Left kidney (tissue), 2 donors: ENCODE results near the gene UBALD1. TPM values are rescaled to one million over a fixed set of nuclear protein-coding genes. Genes with fewer than 3 reads are reported as not detected.

Experiments used
- DNase-seq: peaks from one replicate; pipeline ENCODE4 v3.0.0-alpha.2; 2013
- polyA plus RNA-seq: library from polyadenylated mRNA; unstranded; fragments of 120-200 nt; gene quantifications from one replicate; pipeline ENCODE4 v1.2.1, GENCODE V29; 2013; ENCODE audit not compliant: insufficient read length

UBALD1 gene
- polyA plus RNA-seq, 1 donor: 13.3 TPM

DNA sequence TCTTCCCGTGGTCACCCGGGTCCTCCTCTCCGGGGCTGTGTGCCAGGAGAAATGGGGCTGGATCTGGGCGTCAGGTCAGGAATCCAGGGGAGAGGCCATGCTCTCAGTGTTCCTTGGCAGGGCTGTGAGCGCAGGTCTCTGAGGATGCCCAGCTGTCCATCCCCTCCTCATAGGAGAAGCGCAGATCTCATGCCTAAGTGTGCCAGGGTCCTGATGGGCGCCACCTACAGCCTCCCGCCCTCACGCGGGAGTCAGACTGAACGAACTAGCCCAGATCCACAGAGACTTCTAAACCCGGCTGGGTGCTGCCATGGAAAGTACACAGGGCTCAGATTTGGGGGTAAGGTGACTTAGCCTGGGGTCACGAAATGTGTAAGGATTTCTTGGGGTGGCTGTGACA, 34.2 kb upstream of the UBALD1 start:
- DNase-seq: no peak

DNA sequence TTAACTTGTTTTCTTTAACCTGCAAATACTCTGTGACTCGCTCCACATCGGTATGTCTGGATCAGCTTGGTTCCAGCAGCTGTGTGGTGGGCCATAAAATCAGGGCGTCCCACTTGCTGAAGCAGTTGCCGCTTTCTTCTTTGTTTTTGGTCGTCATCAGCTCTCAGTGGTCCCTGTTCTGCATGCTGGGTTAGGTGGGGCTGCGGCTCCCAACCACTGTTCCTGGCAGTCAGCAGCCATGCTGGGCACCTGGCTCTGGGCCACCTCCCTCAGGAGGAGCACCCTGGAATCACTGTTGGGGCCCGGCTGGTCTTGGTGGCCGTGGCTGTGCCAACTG, 32.9 kb upstream of the UBALD1 start:
- DNase-seq: no peak

DNA sequence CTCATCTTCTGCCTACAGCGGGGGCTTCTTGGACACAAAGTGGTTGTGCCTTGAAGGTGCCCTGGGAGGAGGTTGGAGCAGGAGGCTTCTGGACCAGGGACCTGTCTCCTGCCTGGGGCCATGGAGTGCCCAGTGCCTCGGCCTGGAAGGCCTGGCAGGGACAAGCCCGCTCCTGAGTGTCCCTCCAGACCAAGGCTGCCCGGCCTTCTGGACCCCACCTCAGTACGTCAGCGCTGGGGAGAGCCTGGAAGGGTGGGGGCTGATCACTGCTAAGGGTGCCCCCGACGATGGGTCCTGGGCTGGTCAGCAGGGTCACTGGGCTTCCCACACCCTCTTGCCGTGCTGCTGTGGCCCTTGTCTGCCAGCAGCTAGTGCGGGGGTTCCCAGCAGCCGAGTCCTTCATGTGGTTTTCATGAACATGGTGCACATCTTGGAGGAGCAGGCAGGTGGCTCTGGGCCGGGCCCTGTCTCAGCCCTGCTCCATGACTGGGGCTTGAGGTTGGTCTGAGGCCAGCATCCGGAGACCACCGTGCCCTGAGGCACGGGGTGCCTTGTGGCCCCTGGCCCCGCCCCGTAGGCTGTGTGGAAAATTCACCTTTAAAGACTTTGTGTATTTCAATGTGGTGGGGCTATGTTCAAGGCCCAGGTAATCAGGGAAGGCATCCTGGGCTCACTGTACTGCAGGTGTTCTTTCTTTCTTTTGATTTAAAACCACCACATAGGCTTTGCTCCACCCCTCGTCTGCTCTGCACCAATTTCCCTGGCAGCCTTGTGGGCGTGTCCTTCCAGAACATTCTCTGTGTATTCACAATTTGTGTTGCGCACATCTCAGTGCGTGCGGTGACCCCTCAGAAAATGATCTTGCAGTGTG, 32.3 kb upstream of the UBALD1 start:
- no peak for DNase-seq

DNA sequence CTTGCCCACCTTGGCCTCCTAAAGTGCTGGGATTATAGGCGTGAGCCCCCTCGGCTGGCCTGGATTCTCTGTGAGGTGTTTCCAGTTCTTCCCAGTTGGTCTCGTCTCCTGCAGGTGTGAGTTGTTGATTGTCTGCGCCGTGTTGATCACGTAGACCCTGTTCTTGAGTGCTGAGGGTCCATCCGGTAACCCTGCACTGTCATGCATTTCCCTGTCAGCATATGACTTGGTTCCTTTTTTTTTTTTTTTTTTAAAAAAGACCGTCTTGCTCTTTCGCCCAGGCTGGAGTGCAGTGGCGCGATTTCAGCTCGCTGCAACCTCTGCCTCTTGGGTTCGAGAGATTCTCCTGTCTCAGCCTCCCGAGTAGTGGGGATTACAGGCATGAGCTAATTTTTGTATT, 27.2 kb upstream of the UBALD1 start:
- DNase-seq: no peak

DNA sequence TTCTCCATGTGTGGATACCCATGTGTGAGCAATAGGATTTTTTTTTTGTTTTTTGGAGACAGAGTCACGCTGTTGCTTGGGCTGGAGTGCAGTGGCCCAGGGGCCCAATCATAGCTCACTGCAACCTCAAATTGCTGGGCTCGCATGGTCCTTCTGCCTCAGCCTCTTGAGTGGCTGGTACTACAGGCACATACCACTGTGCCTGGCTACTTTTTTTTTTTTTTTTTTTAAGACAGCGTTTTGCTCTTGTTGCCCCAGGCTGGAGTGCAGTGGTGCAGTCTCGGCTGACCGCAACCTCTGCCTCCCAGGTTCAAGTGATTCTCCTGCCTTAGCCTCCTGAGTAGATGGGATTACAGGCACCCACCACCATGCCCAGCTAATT, 26.6 kb upstream of the UBALD1 start:
- no peak for DNase-seq

DNA sequence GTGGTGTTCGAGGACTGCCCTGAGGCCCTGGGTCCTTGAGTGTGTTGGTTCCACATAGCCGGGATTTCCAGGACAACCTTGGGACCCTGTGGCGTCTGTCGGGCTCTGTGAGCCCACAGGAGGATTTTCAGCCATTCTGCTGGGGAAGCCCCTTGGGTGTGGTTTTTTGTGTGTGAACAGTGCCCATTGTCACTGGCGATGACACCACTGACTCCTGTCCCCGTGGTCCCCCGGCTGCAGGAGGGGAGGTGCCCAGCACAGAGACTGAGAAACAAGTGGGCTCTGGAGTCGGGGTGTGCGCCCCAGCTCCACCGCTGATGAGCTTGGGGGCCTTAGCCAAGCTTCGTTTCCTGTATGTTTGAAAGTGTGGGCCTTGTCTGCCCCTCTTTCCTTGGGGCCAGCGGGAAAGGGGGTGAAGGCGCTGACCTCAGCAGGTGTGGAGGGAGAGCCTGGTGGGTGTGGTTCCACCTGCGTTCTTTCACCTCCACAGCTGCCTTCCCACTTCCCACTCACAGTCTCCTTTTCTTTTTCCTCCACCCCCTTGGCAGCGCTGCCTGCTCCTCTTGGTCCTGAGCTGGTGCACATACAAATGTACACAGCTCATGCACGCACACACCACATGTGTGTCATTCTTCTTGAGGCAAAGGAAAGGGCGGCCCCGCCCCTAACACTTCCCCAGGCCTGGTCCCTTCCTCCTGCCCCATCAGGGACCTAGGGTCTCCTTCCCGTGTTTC, 26.1 kb upstream of the UBALD1 start:
- no peak for DNase-seq

DNA sequence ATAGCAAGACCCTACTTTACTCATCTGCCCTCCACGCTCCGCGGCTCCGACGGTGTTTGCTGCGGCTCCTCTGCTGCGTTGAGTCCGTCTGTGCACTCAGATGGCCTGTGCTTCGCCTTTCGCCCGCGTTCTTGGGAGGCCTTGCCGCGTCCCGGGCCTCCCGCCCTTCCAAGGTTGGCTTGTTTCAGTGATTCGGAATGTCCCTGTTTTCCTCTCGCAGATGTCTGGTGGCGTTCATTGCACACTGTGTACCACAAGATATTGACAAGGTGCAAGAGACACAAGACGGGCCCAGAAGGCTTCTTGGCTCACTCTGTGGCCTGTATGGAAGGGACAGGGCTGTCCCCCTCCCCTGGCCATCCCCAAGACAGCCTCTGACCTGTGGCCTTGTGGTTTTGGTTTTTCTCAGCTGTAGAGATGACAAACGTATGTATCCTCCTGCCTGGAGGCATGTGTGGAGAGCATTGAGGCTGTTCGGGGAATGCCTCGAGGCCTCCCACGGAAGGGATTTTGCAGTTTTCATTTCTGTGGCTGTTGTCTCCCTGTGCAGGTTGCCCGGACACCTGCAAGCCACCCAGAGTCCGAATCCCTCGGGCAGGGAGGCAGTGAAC, 25.3 kb upstream of the UBALD1 start:
- DNase-seq: no peak

DNA sequence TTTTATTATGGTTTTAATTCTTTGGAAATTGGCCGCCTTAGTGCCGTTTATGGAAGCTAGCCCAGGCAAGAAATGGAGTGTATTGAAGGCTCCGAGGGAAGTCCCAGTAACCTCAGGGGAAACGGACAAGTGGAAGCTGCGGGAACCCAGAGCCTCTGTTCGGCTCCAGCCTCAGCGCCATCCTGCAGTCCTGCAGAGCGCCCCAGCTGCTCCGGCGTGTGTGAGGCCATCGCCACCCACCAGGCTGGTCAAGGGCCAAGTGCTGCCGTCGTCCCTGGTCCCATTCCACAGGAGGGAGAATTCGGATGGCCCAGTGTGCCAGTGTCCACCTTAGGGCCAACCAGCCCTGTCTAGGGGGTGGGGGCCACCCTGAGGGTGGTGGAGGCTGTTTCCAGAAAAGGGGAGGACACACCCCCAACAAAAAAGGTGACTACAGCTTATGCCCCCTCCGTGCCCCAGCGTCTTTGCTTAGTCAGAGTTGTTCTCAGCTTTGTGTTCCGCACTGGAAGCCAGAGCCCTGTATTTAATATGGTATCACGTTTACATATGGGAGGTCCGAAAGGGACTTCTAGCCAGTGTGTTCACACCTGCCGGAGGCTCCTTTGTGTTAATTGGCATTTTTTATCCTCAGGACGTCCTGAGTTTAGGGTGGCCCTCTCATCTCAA, 22.9 kb upstream of the UBALD1 start:
- no peak for DNase-seq

DNA sequence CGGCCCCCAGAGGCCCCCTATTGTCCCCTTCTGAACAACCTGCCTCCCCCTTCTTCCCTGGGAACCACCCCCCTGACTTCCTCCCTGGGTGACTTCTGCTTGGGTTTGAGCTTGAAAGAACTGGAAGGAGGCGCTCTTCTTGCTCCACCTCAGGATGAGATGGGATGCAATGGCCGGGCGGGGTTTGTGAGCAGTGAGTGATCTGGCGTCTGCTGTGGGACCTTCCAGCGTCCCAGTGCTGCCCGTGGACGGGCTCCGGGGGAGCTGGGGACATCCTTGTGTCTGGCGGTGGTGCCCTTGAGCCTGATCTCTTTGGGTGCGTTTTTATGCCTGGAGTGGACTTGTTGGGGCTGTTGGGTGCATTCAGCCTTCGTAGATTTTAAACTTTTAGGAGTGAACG, 21.5 kb upstream of the UBALD1 start:
- no peak for DNase-seq

DNA sequence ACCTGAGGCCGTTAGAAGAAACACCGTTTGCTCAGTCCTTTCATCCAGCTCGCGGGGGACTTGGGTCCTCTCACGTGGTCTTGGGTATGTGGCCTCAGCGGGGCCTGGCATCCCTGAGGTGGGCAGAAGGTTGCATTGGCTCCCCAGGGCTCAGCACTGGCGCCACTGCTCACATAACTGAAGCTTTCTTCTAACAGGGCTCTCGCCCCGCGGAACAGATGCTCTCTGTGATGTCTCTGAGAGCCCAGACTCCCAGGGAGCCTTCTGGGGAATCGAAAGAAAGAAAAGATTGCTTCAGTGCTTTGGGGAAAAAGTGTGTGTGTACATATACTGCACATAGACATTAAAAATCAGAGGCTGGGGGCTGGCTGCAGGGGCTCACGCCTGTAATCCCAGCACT, 20.1 kb upstream of the UBALD1 start:
- DNase-seq: no peak

DNA sequence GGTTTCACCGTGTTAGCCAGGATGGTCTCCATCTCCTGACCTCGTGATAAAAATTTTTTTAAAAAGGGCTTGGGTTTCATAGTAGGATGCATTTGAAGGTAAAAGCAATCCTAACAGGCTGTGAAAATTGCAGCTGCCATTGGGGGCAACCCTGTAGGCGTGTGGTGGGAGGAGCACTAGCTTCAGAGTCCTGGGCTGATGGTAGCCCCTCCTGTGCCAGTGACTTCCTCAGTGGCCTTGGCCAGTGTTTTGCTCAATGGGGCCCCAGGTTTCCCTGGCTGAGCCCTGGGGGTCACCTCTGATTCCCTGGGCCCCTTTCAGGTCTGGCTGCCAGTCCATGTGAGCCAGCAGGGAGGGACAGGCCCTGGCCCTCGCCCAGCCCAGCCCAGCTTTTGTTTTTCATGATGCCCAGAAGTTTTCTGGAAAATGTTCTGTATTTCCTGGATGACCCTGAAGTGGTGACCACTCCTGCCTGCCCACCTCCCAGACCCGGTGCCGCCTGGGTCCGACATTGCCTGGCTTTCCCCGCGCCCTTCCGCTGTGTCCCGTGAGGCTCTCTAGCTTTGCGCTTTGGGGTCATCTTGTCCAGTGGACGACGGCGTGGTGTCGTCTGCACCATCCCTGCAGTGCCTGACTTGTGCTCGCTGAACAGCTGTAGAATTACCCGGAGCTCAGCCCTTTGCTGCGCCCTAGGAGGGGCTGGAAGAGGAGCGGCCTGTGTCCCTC, 19.4 kb upstream of the UBALD1 start:
- DNase-seq: no peak

DNA sequence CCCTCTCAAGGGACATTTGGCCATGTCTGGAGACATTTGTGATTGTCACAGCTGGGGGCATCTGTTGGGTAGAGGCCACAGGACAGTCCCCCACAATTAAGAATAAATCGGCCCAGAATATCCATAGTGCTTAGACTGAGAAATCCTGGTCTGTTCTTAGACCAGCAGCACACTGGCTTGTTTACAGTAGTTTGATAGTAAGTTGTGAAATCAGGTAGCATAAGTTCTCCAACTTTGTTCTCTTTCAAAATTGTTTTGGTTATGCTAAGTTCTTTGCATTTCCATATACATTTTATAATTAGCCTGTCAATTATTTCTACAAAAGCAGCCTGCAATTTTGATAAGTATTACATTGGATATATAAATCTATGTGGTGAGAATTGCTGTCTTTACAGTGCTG, 16.8 kb upstream of the UBALD1 start:
- DNase-seq: no peak

DNA sequence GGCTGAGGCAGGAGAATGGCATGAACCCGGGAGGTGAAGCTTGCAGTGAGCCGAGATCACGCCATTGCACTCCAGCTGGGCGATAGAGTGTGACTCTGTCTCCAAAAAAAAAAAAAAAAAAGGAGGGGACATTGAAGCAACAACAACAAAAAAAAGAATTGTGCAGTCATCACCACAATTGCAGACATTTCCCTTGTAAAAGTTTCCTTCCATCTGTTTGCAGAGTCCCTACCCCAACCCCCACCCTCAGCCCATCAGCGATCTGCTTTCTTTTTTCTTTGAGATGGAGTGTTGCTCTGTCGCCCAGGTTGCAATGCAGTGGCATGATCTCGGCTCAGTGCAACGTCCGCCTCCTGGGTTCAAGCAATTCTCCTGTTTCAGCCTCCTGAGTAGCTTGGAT, 13.6 kb upstream of the UBALD1 start:
- DNase-seq: no peak

DNA sequence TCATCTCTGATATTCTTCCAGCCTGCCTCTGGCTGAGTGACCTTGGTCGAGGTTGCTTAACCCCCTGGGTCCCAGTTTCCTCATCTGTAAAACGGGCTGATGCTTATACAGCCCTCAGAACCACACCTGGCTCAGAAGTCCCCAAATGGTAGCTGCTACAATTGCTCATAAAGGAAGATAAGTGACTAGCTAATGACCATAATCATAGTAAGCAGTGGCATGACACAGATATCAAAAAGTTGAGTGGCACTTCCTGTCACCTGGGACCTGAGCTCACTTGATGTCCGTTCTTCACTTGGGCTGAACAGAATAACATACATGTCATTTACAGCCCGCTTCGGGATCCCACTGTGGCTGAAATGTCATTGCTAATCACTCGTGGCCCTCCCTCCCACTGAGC, 11.7 kb upstream of the UBALD1 start:
- DNase-seq: no peak

DNA sequence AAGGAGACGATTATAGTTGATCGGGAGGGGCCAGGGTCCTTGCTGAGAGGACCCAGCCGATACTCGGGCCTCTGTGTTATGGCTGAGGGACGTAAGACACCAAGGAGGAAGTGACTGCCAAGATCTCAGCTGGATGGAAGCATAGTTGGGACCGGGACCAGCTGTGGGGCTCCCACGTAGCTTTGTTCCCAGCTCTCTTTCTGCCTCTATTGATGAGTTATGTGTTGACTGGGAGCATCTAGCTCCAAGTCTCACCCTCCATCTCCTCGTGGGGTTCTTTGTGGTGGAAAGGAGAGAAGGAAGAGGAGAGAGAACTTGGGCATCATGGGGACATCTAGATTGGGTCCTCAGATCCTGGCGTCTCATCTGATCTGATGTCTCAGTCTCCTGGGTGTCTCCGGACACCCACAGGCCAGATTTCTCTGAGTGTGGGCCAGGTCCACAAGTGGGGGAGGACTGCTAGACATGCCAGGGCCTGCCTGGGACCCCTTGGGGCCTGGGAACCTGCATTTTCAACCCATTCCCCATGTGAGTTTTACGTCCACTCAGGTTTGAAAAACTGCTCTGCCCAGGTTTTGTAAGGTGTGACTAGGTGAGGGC, 11.0 kb upstream of the UBALD1 start:
- no peak for DNase-seq

DNA sequence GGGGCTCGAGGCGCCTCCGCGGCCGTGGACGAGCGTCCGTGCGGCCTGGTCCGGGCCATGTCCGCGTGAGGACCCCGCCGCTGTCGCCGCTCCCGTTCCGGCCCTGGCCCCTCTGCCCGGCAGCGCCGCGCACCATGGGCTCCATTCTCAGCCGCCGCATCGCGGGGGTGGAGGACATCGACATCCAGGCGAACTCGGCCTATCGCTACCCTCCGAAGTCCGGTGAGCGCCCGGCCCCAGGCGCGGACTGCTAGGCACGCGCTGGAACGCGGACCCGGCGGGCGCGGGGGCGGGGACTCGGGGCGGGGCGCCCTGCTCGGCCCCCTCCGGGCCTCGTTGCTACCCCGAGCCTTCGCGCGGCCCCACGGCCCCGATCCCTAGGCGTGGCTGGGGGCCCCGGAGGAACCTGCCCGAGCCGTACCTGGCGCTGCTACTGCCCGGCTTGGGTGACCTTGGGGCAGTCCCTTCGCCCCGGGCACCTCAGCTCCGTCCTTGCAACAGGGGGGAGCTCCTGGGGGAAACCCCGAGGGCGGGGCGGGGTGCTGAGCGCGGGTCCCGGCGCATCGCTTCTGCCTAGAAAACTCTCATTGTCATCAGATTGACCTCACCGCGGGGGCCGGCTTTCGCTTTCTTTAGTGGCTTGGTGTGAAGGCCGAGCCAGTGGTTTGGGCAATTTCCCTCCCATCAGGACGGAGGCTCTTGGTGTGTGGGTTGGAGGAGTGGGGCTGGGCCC, 10.3 kb upstream of the UBALD1 start:
- peak; percentile 43 for DNase-seq

DNA sequence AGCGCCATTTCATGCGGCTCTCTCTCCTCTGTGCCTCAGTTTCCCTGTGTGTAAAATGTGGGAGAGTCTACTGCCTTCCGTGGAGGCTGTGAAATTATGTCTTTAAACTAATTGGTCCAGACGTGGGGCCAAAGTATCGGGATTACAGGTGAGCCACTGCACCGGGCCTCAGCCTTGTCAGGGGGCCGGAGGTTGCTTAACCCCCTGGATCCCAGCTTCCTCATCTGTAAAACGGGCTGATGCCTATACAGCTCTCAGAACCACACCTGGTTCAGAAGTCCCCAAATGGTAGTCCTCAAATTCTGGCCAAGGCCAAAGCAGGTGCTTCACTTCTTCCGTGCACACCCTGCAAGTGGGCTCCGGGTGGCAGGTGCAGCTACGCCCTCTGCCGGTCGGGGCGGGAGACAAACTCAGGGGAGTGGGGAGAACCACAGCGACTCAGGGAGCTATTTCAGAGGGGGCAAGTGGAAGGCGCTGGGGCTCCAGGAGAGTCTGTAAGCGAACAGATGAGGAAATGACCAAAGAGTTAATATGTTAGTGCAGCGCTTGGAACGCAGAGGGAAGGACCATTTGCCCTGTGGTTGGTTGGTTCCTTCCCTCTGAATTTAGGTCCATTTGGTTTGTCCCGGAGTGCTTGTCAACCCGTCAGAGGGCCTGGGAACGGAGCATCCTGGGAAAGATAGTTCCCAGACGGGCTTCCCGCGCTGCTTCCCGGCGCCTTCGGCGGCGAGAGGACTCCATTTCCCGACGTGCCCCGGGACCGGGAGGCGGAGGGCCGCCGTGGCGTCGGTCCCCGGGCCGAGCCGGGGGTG, 9.5 kb upstream of the UBALD1 start, which contains the start of gene MGRN1:
MGRN1 (plus strand) TSS at position 812 of the 812 bp plus-strand sequence. CDS start 135 bp downstream, outside the sequence.
- DNase-seq: peak; percentile 97

DNA sequence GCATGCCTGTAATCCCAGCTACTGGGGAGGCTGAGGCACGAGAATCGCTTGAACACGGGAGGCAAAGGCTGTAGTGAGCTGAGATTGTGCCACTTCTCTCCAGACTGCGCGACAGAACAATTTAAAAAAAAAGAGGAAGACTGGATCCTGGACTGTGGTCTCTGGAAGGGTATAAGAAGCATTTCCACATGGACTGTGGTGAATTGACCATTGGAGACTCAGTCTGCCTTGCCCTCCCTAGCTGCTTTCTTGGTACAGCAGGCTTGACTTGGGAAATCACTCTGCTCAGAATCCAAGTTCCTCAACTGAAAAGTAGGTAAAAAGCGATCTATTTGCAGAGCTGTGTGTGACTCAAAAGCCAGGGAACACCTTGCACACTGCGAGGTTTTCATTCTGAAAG, 8.9 kb upstream of the UBALD1 start:
- DNase-seq: no peak

DNA sequence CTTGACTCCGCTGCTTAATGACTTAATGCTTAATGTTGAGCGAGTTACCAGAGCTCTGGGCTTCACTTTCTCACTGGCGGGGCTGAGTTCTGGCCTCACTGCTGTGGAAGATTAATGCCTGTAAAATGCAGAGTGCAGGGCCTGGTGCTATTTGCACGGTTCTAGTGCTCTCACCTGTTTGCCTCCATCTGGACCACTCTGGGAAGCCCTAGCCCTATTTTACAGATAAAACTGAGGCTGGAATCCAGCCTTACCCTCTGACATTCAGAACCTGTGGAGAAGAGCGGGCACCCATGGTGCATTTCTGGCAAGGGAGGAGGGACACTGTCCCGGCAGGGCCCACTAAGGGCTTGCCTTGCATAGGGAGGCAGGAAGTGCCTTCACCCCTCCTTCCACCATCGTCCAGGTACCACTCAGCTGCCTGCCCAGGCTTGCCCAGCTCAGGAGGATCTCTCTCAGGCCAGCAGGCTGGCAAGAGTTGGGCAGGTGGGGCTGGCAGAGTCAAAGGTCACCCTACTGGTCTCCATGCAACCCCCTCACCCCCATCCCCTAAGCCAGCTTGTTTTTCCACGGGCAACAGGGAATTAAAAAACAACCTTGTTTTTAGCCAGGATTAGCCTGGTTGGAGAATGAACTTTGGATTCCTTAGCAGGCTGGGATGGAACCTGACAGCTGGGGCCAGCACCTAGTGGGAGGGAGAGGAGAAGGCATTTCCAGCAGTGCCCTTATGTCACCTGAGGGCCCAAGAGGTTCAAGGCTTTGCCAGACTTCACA, 4.1 kb upstream of the UBALD1 start:
- no peak for DNase-seq
